AG04449 (cell line): ENCODE measurements around the gene INPP5E.

Source experiments
- CTCF ChIA-PET: fragments of 350-600 bp; formaldehyde crosslinking; extraction: SDS; loops from one replicate; lab custom pipeline; 2021; ENCODE audit warnings: antibody characterized with exemption; lab: Yijun Ruan, JAX
- POLR2A ChIA-PET: fragments of 400-600, 350-600 bp; formaldehyde crosslinking; extraction: SDS; loops from one replicate; lab custom pipeline; 2020; ENCODE audit warnings: antibody characterized with exemption, inconsistent platforms; lab: Yijun Ruan, JAX
- DNase-seq: peaks from one replicate; pipeline ENCODE4 v3.0.0-alpha.2; 2010; ENCODE audit warnings: low read depth, low spot score
- H3K4me3 ChIP-seq: 2 replicates; pipeline ENCODE4 v1.5.1; 2011; ENCODE audit warnings: low read depth, mild to moderate bottlenecking, control low read depth, low read length
- TF ChIP-seq, protein P1 (sequence below): IDR thresholded peaks from one replicate; pipeline ENCODE4 v1.5.1; 2011; ENCODE audit warnings: mild to moderate bottlenecking, moderate library complexity, low read length, control low read depth, inconsistent platforms; ENCODE audit not compliant: insufficient read depth; ENCODE audit errors: missing control alignments

INPP5E gene

DNA sequence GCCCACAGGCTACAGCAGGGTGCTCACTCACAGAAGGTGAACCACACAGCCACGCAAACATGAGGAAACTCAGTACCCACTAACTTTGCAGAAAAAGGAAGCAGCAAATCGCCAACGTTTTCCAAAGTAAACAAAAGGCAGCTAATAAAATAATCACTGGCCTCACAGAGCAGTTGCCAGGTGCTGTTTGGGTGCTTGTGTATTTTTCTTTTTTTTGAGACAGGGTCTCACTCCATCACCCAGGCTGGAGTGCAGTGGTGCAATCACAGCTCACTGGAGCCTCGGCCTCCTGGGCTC lies 43.5 kb downstream of the INPP5E start:
- CTCF ChIA-PET: interaction anchor here (1.1 to 9.7 kb wide), 4 partner anchors 12 to 83 kb away, joined by 3 to 142 read pairs (median 28); partner anchors contain the start of gene DNLZ
- no peak overlapping the region for H3K4me3 ChIP-seq
- DNase-seq: no peak
- POLR2A ChIA-PET: interaction anchor here (0.9 kb wide), 1 partner anchor 12 kb away, joined by 3 read pairs; no protein-coding TSS in a partner anchor
- TF ChIP-seq, protein P1, sequence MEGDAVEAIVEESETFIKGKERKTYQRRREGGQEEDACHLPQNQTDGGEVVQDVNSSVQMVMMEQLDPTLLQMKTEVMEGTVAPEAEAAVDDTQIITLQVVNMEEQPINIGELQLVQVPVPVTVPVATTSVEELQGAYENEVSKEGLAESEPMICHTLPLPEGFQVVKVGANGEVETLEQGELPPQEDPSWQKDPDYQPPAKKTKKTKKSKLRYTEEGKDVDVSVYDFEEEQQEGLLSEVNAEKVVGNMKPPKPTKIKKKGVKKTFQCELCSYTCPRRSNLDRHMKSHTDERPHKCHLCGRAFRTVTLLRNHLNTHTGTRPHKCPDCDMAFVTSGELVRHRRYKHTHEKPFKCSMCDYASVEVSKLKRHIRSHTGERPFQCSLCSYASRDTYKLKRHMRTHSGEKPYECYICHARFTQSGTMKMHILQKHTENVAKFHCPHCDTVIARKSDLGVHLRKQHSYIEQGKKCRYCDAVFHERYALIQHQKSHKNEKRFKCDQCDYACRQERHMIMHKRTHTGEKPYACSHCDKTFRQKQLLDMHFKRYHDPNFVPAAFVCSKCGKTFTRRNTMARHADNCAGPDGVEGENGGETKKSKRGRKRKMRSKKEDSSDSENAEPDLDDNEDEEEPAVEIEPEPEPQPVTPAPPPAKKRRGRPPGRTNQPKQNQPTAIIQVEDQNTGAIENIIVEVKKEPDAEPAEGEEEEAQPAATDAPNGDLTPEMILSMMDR: no peak

DNA sequence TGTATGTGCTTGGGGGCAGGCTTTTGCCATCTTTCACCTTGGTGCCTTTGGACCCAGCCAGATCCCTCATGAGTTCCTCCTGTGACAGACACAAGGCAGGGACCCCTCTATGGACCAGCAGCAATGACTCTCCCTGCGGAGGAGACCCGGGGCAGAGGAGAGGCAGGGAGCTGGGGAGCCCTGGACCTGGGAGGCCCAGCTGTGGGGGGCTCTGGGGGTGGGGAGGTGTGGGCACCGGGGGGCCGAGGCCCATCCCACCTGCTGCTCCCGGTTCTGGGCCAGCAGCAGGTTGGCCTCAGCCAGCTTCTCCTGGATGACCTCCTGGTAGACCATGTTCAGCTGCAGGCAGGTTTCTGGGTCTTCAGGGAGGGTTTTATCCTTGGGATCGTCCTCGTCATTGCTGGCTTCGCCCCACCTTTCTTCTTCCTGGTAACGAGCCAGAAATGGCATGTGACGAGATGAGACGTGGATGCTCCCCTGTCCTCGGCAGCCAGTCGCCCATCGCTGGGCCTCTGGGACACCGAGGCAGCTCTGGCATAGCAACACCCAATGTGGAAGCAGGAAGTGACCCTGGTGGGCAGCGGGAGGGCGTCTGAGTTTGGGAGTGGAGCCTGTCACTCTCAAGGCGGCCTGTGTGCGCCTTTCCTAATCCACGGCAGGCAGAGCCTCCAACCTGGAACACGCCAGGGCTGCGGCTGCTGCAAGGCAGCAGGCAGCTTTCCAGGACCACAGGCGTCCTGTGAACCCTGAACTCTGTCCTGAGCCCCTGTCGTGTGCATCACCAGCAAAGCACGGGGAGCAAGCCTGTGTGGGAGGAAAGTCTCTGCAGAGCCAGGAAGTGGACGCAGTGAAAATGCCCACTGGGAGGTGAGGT lies 44.1 kb downstream of the INPP5E start:
- no peak overlapping the region for H3K4me3 ChIP-seq
- TF ChIP-seq, protein P1: no peak
- no peak for DNase-seq
- ChIA-PET POLR2A (interaction anchor here (0.9 kb wide), 1 partner anchor 13 kb away, joined by 3 read pairs; no protein-coding TSS in a partner anchor), CTCF (interaction anchor here (1.1 to 9.7 kb wide), 5 partner anchors 13 to 83 kb away, joined by 3 to 142 read pairs (median 5); partner anchors contain the start of gene DNLZ)

DNA sequence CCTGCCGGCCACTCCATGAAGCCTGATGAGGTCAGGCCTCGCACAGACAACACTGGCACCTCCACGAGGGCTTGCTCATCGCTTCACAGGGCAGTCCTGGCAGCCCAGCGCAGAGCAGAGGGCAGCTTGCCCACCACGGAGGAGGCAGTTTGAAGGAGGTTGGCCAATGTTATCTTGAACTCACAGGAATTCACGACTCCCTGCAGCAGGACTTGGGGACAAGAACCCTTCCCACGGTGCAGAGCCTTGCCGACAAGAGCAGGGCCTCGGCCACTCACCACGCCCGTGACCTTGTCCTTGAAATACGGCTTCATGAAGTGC lies 44.7 kb downstream of the INPP5E start:
- no peak for DNase-seq
- ChIA-PET CTCF (interaction anchor here (1.3 kb wide), 1 partner anchor 71 kb away, joined by 5 read pairs; no protein-coding TSS in a partner anchor), POLR2A (no interaction called here)
- TF ChIP-seq, protein P1: no peak
- no peak overlapping the region for H3K4me3 ChIP-seq

DNA sequence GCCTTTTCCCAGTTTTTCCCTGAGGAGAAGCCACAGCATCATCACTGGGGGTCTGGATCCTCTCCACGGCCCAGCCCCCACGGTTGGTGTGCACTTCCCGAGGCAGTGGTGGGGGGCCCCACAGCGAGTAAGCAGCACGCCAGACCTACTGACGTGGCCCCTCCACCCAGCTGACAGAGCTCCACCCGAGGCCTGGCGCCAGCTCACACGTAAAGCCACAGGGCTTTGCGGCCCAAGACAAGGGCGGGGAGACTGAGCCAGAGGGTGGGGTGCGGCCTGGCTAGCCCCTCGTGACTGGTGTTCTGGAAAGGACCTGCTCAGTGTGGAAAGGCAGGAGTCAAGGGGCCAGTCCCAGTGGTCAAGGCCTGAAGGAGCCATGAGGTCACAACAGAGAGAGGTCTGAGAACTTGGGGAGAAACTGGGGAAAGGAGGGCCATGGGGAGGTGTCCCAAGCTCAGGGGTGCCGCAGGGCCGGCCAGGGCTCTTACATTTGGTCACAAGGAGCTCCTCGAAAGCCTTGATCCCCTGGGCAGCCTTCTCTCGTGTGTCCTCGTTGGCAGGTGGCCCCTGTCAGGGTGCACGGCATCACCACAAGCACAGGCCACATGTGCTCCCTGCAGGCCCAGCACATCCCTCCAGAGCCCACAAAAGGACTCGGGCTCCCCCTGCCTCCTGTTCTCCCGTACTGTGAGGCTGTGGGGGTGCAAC lies 45.2 kb downstream of the INPP5E start:
- DNase-seq: no peak
- TF ChIP-seq, protein P1: no peak
- no peak overlapping the region for H3K4me3 ChIP-seq
- CTCF ChIA-PET: interaction anchor here (1.3 to 1.5 kb wide), 2 partner anchors 71 to 82 kb away, joined by 5 read pairs; no protein-coding TSS in a partner anchor
- POLR2A ChIA-PET: no interaction called here

DNA sequence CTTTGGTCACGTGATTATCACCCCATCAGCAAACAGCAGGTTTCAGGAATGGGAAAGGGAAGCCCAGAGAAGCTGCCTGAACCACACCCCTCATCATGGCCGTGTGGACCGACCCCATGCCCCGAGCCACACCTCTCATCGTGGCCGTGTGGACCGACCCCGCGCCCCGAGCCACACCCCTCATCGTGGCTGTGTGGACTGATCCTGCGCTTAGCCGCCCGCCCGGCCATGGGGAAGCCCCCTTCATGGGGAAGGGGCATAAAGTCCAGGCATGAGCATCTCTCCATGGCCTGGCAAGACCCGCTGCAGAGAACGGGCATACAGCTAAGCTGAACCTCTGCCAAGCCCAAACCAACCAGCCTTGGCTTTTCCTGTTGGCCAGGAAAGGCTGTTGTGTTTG lies 46.1 kb downstream of the INPP5E start:
- CTCF ChIA-PET: interaction anchor here (1.5 to 3.2 kb wide), 4 partner anchors 8 to 81 kb away, joined by 5 to 26 read pairs (median 6); partner anchors contain the start of genes DNLZ and SNAPC4
- POLR2A ChIA-PET: no interaction called here
- TF ChIP-seq, protein P1: no peak
- no peak for DNase-seq
- no peak overlapping the region for H3K4me3 ChIP-seq
